ENCODE results near the gene CERS3. TPM values are rescaled to one million over a fixed set of nuclear protein-coding genes. Genes with fewer than 3 reads are reported as not detected.
"Not testable (repeated sequence)": the region's sequence is repeated elsewhere in the genome, so short reads cannot be mapped to it uniquely, and the experiment has no call there.

The CERS3 gene
- polyA plus RNA-seq, 1 experiment = not detected

GRCh38 chr15:100454148-100454547 lies 74.6 kb downstream of the CERS3 start:
- H3K9me3 ChIP-seq (ENCODE audit: control insufficient read depth, insufficient read depth, low read length) = peaks cover 8% of the 10 kb centered on the region
- H3K4me3 ChIP-seq (ENCODE audit: low read depth, low read length) = no peak overlapping the region
- ChIA-PET CTCF (interaction anchor here (0.6 kb wide), 1 partner anchor 554 kb away, joined by 3 read pairs; no protein-coding TSS in a partner anchor), POLR2A (no interaction called here)
- no peak for TF ChIP-seq CTCF (IDR thresholded peaks at IDR 0.05; ENCODE audit: low read depth, low read length)
- no peaks in the 10 kb centered on the region for H3K27me3 ChIP-seq (ENCODE audit: control insufficient read depth, insufficient read depth, low read length)
- no peak overlapping the region for H3K27ac ChIP-seq (ENCODE audit: low read depth, low read length)
- no peak for DNase-seq (ENCODE audit: low read depth, low spot score)

GRCh38 chr15:100448481-100448880 lies 80.3 kb downstream of the CERS3 start:
- DNase-seq (ENCODE audit: low read depth, low spot score) = no peak
- no peak for TF ChIP-seq CTCF (IDR thresholded peaks at IDR 0.05; ENCODE audit: low read depth, low read length)
- H3K27ac ChIP-seq (ENCODE audit: low read depth, low read length) = no peak overlapping the region
- no peak overlapping the region for H3K4me3 ChIP-seq (ENCODE audit: low read depth, low read length)
- POLR2A ChIA-PET = no interaction called here
- no peaks in the 10 kb centered on the region for H3K27me3 ChIP-seq (ENCODE audit: control insufficient read depth, insufficient read depth, low read length)
- CTCF ChIA-PET = no interaction called here
- H3K9me3 ChIP-seq (ENCODE audit: control insufficient read depth, insufficient read depth, low read length) = peaks cover 10% of the 10 kb centered on the region

GRCh38 chr15:100441063-100441462 lies 87.7 kb downstream of the CERS3 start:
- H3K4me3 ChIP-seq (ENCODE audit: low read depth, low read length); DNase-seq (ENCODE audit: low read depth, low spot score); CTCF ChIA-PET; H3K27ac ChIP-seq (ENCODE audit: low read depth, low read length); H3K9me3 ChIP-seq (ENCODE audit: control insufficient read depth, insufficient read depth, low read length); POLR2A ChIA-PET; H3K27me3 ChIP-seq (ENCODE audit: control insufficient read depth, insufficient read depth, low read length): not testable (repeated sequence)

- no peak for TF ChIP-seq CTCF (IDR thresholded peaks at IDR 0.05; ENCODE audit: low read depth, low read length)
- POLR2A ChIA-PET = no interaction called here
- Histone ChIP-seq H3K9me3 (ENCODE audit: control insufficient read depth, insufficient read depth, low read length) (peaks cover 4% of the 10 kb centered on the region; the same call in 1 of the 2 replicates), H3K27ac (ENCODE audit: low read depth, low read length) (no peak overlapping the region), H3K27me3 (ENCODE audit: control insufficient read depth, insufficient read depth, low read length) (no peaks in the 10 kb centered on the region), H3K4me3 (ENCODE audit: low read depth, low read length) (no peak overlapping the region)
- CTCF ChIA-PET = no interaction called here
- DNase-seq (ENCODE audit: low read depth, low spot score) = no peak
Observed at GRCh38 chr15:100439514-100439913, 89.2 kb downstream of the CERS3 start.

- no peak overlapping the region for H3K4me3 ChIP-seq (ENCODE audit: low read depth, low read length)
- H3K9me3 ChIP-seq (ENCODE audit: control insufficient read depth, insufficient read depth, low read length) = peaks cover 7% of the 10 kb centered on the region; the same call in 1 of the 2 replicates
- H3K27ac ChIP-seq (ENCODE audit: low read depth, low read length) = no peak overlapping the region
- DNase-seq (ENCODE audit: low read depth, low spot score) = no peak
- ChIA-PET POLR2A (no interaction called here), CTCF (no interaction called here)
- no peak for TF ChIP-seq CTCF (IDR thresholded peaks at IDR 0.05; ENCODE audit: low read depth, low read length)
- H3K27me3 ChIP-seq (ENCODE audit: control insufficient read depth, insufficient read depth, low read length) = no peaks in the 10 kb centered on the region
Observed at GRCh38 chr15:100438570-100438969, 90.2 kb downstream of the CERS3 start.

- H3K27ac ChIP-seq (ENCODE audit: low read depth, low read length) = no peak overlapping the region
- no peak for DNase-seq (ENCODE audit: low read depth, low spot score)
- no peaks in the 10 kb centered on the region for H3K27me3 ChIP-seq (ENCODE audit: control insufficient read depth, insufficient read depth, low read length)
- TF ChIP-seq CTCF (IDR thresholded peaks at IDR 0.05; ENCODE audit: low read depth, low read length) = no peak
- peaks cover 10% of the 10 kb centered on the region; the same call in 1 of the 2 replicates for H3K9me3 ChIP-seq (ENCODE audit: control insufficient read depth, insufficient read depth, low read length)
- ChIA-PET CTCF (no interaction called here), POLR2A (no interaction called here)
- no peak overlapping the region for H3K4me3 ChIP-seq (ENCODE audit: low read depth, low read length)
Observed at GRCh38 chr15:100437261-100437660, 91.5 kb downstream of the CERS3 start.

All from AG04450 (cell line).